Adipocyte (in vitro differentiated cells): ENCODE measurements around the gene CCDC170.
A peak's percentile ranks its signal among the peaks of the same experiment; 100 is the strongest.
"Not testable (repeated sequence)": the region's sequence is repeated elsewhere in the genome, so short reads cannot be mapped to it uniquely, and the experiment has no call there.

Experiments used
- DNase-seq: peaks from one replicate; pipeline ENCODE4 v3.0.0-alpha.2; 2015; ENCODE audit warnings: low read depth
- H3K27me3 ChIP-seq: replicated peaks from 2 replicates; pipeline ENCODE4 v1.7.0; 2013; ENCODE audit warnings: mild to moderate bottlenecking, low read length, moderate library complexity; ENCODE audit not compliant: control insufficient read depth, insufficient read depth
- H3K36me3 ChIP-seq: 2 replicates; pipeline ENCODE4 v1.7.0; 2013; ENCODE audit warnings: low read length, mild to moderate bottlenecking, moderate library complexity; ENCODE audit not compliant: control insufficient read depth, insufficient read depth, severe bottlenecking
- H3K4me1 ChIP-seq: 2 replicates; pipeline ENCODE4 v1.7.0; 2013; ENCODE audit warnings: mild to moderate bottlenecking, low read length, moderate library complexity; ENCODE audit not compliant: control insufficient read depth, insufficient read depth
- H3K4me3 ChIP-seq: 2 replicates; pipeline ENCODE4 v1.7.0; 2013; ENCODE audit warnings: mild to moderate bottlenecking, low read length, moderate library complexity
- H3K9ac ChIP-seq: 2 replicates; pipeline ENCODE4 v1.7.0; 2013; ENCODE audit warnings: mild to moderate bottlenecking, low read length, moderate library complexity
- H3K9me3 ChIP-seq: 2 replicates; pipeline ENCODE4 v1.7.0; 2013; ENCODE audit warnings: mild to moderate bottlenecking, low read length, moderate library complexity; ENCODE audit not compliant: control insufficient read depth

The CCDC170 gene

DNA sequence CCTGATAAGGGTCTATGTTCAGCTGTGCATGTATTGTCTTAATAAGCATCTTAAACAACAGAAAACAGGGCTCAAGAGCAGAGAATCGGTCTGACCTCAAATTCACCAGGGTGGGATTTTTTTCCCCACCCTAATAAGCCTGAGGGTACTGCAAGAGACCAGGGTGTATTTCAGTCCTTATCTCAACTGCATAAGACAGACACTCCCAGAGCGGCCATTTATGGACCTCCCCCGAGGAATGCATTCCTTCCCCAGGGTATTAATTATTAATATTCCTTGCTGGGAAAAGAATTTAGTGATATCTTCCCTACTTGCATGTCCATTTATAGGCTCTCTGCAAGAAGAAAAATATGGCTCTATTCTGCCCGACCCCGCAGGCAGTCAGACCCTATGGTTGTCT lies 25.2 kb downstream of the CCDC170 start:
- H3K36me3 ChIP-seq, H3K9ac ChIP-seq, H3K4me3 ChIP-seq, H3K27me3 ChIP-seq, H3K4me1 ChIP-seq, DNase-seq: not testable (repeated sequence)
- peaks cover 53% of the 10 kb centered on the region for H3K9me3 ChIP-seq

DNA sequence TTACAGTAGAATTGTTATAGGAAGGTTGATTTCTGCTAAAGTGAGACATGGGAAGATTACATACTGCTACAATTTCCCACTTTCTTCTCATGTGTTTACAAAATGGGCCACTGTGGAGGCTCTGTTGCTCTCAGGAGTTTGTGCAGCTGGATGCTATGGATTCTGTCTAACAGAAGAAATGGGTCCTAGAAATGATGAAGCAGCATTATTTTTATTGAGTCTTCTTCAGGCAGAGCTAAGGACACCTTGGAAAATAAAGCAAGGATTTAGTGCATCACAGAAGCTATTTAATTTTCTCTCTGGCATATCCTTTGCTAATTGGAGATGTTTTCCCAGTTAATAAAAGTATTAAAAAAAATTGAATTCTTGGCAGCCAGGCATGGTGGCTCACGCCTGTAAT lies 29.2 kb downstream of the CCDC170 start:
- H3K36me3 ChIP-seq = no peaks in the 10 kb centered on the region
- no peak overlapping the region for H3K9ac ChIP-seq
- no peaks in the 10 kb centered on the region for H3K27me3 ChIP-seq
- no peaks in the 10 kb centered on the region for H3K4me1 ChIP-seq
- H3K4me3 ChIP-seq = no peak overlapping the region
- peaks cover 52% of the 10 kb centered on the region for H3K9me3 ChIP-seq
- DNase-seq = no peak

DNA sequence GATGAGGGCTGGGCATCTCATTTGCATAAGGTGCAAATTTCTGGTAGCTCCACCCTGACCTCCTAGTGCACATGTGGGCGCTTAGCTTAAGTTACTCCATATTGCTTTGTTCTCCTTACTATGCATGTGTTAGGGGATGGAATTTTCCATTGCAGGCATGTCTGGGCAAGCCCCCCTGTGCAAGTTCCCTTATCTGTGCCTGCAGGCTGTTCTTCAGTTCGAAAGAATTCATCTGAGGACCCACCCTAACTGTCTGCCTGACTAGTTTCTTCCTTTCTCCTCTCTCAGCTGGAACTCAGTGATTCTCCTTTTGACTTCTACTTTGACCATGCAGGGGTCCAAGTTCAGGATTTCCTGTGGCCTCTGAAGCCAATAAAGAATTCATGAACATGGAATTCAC lies 30.2 kb downstream of the CCDC170 start:
- H3K4me1 ChIP-seq = no peaks in the 10 kb centered on the region
- H3K9me3 ChIP-seq = peaks cover 43% of the 10 kb centered on the region
- no peak overlapping the region for H3K4me3 ChIP-seq
- no peak overlapping the region for H3K9ac ChIP-seq
- no peaks in the 10 kb centered on the region for H3K36me3 ChIP-seq
- no peak for DNase-seq
- H3K27me3 ChIP-seq = no peaks in the 10 kb centered on the region

DNA sequence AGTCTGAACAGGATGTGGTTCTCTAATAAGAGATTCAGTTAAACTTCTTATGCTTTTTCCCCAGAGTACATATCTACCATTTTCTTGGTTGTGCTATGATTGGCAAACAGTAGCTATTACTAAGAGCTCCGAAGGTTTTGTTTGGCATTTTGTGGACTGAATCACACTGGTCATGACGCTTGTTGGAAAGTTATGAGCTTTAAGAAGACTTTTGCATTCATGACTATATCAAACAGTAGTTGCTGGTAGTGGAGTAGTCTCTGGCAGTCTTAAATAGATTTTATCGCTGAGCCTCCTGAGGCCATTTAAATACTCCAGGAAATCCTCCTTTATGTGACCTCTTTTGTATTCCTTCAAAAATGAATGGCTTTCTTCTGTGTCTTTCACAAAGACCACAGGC lies 40.8 kb downstream of the CCDC170 start:
- H3K9ac ChIP-seq = no peak overlapping the region
- H3K9me3 ChIP-seq = peaks cover 2% of the 10 kb centered on the region
- no peak for DNase-seq
- H3K27me3 ChIP-seq = no peaks in the 10 kb centered on the region
- H3K36me3 ChIP-seq = no peaks in the 10 kb centered on the region
- H3K4me1 ChIP-seq = peaks cover 32% of the 10 kb centered on the region
- H3K4me3 ChIP-seq = no peak overlapping the region

DNA sequence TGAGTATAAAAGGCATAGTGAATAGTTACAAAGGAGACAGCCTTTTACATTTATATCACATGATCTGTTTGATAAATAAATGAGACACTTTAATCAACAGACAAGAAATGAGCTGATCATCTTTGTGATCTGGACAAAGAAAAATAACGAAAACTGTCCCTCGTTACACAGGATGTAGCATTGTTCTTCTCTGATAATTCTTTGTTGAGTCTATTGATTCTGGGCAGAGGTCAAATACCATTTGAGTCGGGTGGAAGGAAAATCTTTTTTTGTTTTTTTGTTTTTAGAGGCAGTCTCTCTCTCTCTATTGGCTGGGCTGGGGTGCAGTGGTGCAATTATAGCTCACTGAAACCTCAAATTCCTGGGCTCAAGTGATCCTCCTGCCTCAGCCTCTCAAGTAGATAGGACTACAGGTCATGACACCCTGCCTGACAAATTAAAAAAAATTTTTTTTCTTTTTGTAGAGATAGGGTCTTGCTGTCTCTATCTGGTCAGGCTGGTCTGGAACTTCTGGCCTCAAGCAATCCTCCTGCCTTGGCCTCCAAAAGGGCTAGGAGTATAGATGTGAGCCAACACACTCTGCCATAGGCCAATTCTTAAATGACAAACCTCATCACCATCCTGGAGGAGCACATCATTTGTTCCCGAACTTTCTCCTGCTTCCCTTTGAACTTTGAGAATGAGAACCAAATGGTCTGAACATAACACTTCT lies 41.8 kb downstream of the CCDC170 start:
- Histone ChIP-seq H3K9ac (no peak overlapping the region), H3K4me3 (peak overlapping the region; percentile 2), H3K4me1 (peaks cover 32% of the 10 kb centered on the region), H3K9me3 (peaks cover 8% of the 10 kb centered on the region), H3K36me3 (no peaks in the 10 kb centered on the region), H3K27me3 (no peaks in the 10 kb centered on the region)
- no peak for DNase-seq

DNA sequence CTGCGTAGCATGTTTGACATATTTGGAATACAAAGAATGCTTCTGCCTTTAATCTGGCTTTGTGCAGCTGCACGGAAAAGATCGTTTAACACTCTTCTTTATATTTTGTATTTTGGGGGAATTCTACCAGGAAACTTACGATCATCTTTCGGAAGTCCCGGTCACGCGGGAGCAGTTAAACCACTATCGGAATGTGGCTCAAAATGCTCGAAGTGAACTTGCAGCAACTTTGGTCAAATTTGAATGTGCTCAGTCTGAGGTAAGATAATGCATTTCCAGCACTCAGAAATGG lies 42.3 kb downstream of the CCDC170 start:
- H3K9ac ChIP-seq = no peak overlapping the region
- H3K36me3 ChIP-seq = no peaks in the 10 kb centered on the region
- H3K4me1 ChIP-seq = peaks cover 32% of the 10 kb centered on the region
- no peaks in the 10 kb centered on the region for H3K27me3 ChIP-seq
- peaks cover 8% of the 10 kb centered on the region for H3K9me3 ChIP-seq
- DNase-seq = no peak
- H3K4me3 ChIP-seq = peak overlapping the region; percentile 2

DNA sequence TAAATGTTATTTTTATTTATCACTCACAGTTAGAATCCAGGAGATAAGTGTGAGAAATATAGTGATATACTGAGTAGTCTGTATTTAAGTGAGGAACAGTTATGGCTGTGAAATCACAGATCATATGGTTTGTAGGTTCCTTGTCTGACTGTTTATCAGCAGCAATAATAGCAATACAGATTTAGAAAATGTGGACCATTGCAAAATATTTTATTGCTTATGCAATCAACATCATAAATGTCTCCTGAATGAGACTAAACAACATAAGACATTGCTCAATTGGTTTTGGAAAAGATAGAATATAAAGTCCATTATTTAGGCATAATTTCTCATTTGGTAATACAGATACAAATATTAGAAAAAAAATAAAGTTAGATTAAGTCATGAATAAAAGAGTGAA lies 43.7 kb downstream of the CCDC170 start:
- no peaks in the 10 kb centered on the region for H3K36me3 ChIP-seq

DNA sequence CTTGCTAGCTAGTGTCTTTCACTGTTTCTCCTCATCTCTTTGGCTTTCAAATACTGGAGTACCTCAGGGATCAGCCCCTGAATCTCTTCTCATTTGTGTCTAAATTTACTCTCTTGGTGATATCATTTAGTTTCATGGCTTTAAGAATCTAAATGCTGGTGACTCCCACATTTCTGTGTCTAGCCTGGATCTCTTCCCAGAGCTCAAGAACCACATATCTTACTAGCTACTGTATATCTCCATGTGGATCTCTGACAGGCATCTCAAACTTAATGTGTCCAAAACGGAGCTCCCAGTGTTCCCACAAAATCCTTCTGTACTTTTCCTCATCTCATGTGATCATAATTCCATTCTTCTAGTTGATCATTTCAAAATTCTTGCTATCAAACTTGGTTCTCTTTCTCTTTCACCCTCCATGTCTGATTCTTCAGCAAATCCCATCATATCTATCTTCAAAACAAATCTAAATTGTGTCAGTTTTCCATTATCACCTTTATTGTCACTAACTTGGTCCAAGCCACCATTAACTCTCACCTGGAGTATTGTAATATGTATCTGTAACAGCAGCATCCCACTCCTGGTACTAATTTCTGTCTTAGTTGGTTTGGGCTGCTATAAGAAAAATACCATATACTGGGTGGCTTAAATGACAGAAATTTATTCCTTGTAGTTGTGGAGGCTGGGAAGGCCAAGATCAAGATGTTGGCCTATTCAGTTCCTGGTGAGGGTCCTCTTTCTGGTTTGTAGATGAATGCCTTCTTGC lies 45.9 kb downstream of the CCDC170 start:
- Histone ChIP-seq H3K9me3 (peaks cover 8% of the 10 kb centered on the region), H3K9ac (no peak overlapping the region), H3K27me3 (no peaks in the 10 kb centered on the region), H3K36me3 (no peaks in the 10 kb centered on the region), H3K4me1 (peaks cover 32% of the 10 kb centered on the region), H3K4me3 (no peak overlapping the region)
- DNase-seq = no peak

More for the DNA sequence above, 43.7 kb downstream of the CCDC170 start:
- Histone ChIP-seq H3K9me3 (peaks cover 8% of the 10 kb centered on the region), H3K9ac (peak overlapping the region; percentile 63), H3K4me3 (peak overlapping the region; percentile 68), H3K4me1 (peaks cover 32% of the 10 kb centered on the region), H3K27me3 (no peaks in the 10 kb centered on the region)
- peak; percentile 30 for DNase-seq

DNA sequence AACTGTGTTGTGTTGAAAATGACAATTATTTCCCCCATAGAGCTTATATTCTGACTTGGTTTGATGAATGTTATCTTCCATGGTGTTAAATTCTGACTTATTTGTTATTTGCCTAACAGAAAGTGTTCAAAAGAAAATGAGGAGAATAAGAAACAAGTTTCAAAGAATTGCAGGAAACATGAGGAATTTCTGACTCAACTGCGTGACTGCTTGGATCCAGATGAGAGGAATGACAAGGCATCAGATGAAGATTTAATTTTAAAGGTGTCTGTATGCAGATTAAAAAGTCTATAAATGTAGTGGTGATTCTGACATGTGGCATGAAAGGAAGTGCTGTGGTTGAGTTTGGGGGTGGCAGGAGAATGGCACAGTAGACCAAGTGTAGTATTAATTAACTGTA lies 50.6 kb downstream of the CCDC170 start:
- Histone ChIP-seq H3K9me3 (peaks cover 7% of the 10 kb centered on the region), H3K4me3 (no peak overlapping the region), H3K27me3 (no peaks in the 10 kb centered on the region), H3K36me3 (no peaks in the 10 kb centered on the region), H3K4me1 (no peaks in the 10 kb centered on the region), H3K9ac (no peak overlapping the region)
- DNase-seq = no peak

DNA sequence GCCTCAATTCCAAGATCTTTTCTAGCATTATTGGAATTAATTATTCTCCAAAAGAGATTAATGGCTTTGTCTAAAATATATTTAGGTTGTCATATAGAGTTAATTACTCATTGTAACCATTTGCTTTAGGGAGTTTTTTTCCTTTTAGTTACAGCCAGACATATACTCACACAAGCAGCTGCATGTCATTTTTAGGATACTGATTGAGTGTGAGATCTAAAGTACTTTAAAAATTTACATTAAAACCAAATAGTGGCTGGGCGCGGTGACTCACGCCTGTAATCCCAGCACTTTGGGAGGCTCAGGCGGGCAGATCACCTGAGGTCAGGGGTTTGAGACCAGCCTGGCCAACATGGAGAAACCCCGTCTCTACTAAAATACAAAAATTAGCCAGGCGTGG lies 51.1 kb downstream of the CCDC170 start:
- H3K4me3 ChIP-seq, DNase-seq, H3K27me3 ChIP-seq: not testable (repeated sequence)

DNA sequence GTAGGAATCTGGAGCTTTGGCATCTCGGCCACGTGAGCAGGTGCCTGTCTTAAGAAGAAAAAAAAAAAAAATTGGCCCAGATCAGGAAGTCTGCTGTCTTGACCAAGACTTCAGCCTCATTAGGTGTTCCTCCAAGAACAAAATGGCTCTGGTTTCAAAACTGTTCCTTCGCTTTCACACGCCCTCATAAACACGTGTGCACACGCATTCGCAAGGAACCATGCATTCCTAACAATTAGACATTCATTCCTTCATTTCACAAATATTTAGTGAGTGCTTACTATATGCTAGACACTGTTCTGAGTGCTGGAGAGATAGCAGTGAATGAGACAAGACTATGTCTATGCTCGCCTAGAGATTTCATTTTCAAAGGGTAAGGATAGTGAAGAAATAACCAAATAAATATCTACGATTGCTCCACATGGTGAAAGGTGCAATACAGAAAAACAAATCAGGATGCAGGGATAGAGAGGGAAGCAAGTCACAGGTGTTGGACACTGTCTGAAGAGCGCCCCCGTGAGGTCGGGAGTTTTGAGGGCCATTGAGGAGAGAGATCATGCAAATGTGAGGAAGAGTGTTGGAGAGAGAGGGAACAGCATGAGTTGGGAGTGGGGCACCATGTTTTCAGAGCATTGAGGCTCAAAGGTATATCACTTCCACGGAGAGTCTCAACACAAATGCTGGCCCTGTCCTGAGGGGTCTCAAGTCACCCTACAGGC lies 53.3 kb downstream of the CCDC170 start:
- H3K27me3 ChIP-seq = no peaks in the 10 kb centered on the region
- no peak overlapping the region for H3K4me3 ChIP-seq
- H3K36me3 ChIP-seq = no peaks in the 10 kb centered on the region
- no peak overlapping the region for H3K9ac ChIP-seq
- H3K4me1 ChIP-seq = no peaks in the 10 kb centered on the region
- H3K9me3 ChIP-seq = peaks cover 5% of the 10 kb centered on the region
- no peak for DNase-seq

More for the DNA sequence above, 51.1 kb downstream of the CCDC170 start:
- H3K36me3 ChIP-seq, H3K9me3 ChIP-seq, H3K9ac ChIP-seq, H3K4me1 ChIP-seq: not testable (repeated sequence)
